Measurements from ENCODE around the gene GRB2. TPM values are rescaled to one million over a fixed set of nuclear protein-coding genes. Genes with fewer than 3 reads are reported as not detected.
"Not testable (repeated sequence)": the region's sequence is repeated elsewhere in the genome, so short reads cannot be mapped to it uniquely, and the experiment has no call there.

Gene GRB2
- polyA plus RNA-seq, 3 donors: 23.7 to 73.0 (median 58.6) TPM

DNA sequence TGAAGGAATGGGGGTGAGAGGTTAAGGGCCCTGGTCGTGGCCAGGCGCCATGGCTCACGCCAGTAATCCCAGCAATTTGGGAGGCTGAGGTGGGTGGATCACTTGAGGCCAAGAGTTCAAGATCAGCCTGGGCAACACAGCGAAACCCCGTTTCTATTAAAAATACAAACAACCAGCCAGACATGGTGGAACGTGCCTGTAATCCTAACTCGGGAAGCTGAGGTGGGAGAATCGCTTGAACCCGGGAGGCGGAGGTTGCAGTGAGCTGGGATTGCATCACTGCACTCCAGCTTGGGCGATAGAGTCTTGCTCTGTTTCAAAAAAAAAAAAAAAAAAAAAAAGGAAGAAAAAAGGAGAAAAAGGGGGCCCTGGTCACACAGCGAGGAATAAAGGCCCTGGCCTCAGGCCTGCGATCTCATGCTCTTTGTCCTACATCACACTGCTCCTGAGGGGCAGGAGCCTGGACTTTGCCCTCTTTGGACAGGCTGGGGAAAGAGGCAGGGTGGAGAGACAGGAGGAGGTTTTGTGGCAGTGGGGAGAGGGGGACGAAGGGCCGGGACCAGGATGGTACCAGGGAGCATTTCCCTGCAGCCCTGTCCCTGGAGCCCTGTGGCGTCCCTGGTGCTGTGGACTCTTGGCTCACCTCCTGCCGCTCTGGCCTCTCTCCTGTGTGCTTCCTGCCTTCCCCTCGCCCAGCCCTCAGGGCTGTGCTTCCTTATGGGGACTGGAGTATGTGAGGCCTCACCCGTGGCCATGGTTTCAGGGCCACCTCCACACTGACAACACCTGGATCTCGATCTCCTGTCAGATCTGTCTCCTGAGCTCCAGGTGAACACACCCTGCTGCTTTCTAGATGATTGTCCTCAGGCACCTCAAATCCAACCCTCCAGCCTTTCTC, 96.5 kb downstream of the GRB2 start:
- H3K27ac ChIP-seq (ENCODE audit: low read depth, low read length): peak overlapping the region; percentile 72
- 26 to 47% (median 37%) methylated on average over 20 of the region's 20 CpGs for WGBS, 3 donors

GRCh38 chr17:75307957-75308731, 97.3 kb downstream of the GRB2 start:
- H3K27ac ChIP-seq (ENCODE audit: low read depth, low read length): no peak overlapping the region

DNA sequence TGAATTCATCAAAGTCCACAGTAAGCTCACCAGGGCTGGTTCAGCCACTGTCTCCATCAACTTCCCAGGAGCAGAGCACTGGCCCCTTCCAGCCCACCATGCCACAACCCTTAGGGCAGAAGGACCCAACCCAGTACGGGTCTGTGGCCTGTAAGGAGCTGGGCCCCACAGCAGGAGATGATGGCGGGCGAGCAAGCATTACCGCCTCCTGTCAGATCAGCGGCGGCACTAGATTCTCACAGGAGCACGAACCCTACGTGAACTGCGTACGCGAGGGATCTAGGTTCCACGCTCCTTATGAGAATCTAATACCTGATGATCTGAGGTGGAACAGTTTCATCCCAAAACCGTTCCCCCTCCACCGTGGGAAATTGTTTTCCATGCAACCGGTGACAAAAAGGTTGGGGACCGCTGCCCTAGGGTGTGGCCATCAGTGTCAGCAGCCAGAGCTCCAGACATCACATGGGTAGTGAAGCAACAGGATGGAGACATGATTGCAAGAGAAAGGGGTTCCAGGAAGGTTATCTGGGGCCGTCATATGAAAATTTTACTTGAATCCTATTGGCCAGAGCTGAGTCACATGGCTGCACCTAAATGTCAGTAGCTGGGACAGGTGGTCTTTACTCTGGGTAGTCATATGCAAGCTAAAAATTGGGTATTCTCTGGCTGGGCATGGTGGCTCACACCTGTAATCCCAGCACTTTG, 103.8 kb downstream of the GRB2 start:
- WGBS, 3 donors: 76 to 88% (median 77%) methylated on average over 17 of the region's 17 CpGs
- no peak overlapping the region for H3K27ac ChIP-seq (ENCODE audit: low read depth, low read length)

More at GRCh38 chr17:75307957-75308731, 97.3 kb downstream of the GRB2 start:
- 70 to 74% (median 74%) methylated on average over 13 of the region's 13 CpGs for WGBS, 3 donors

DNA sequence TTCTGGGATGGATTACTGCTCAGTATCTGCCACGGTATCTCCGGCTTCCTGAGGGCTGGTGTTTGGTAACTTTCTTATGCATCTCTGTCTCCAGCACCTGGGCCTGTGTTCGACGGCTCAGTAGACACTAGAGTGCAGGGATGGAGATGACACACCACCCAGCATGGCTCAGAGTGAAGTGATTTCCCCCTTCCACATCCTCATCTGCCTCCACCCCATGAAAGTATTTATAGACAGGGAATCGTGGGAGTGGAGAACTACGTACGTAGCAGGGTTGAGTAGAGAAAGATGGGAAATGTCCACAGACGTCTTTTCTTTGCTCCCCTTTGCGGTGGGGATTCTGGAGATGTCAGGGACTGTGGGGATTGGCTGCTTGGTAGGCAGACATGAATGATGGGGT, 104.4 kb downstream of the GRB2 start:
- WGBS, 3 donors: 65 to 76% (median 73%) methylated on average over 9 of the region's 9 CpGs
- no peak overlapping the region for H3K27ac ChIP-seq (ENCODE audit: low read depth, low read length)

DNA sequence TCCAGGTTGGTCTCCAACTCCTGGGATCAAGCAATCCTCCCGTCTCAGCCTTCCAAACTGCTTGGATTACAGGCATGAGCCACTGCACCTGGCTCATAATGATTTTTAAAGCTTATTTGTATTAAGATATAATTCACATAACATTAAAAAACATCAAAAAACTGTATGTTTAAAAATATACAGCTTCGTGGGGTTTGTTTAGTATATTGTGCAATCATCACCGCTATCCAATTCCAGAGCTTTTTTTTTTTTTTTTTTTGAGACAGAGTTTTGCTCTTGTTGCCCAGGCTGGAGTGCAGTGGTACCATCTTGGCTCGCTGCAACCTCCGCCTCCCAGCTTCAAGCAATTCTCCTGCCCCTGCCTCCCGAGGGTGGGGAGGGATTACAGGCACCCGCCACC, 105.2 kb downstream of the GRB2 start:
- 69 to 80% (median 72%) methylated on average over 7 of the region's 7 CpGs for WGBS, 3 donors
- no peak overlapping the region for H3K27ac ChIP-seq (ENCODE audit: low read depth, low read length)

DNA sequence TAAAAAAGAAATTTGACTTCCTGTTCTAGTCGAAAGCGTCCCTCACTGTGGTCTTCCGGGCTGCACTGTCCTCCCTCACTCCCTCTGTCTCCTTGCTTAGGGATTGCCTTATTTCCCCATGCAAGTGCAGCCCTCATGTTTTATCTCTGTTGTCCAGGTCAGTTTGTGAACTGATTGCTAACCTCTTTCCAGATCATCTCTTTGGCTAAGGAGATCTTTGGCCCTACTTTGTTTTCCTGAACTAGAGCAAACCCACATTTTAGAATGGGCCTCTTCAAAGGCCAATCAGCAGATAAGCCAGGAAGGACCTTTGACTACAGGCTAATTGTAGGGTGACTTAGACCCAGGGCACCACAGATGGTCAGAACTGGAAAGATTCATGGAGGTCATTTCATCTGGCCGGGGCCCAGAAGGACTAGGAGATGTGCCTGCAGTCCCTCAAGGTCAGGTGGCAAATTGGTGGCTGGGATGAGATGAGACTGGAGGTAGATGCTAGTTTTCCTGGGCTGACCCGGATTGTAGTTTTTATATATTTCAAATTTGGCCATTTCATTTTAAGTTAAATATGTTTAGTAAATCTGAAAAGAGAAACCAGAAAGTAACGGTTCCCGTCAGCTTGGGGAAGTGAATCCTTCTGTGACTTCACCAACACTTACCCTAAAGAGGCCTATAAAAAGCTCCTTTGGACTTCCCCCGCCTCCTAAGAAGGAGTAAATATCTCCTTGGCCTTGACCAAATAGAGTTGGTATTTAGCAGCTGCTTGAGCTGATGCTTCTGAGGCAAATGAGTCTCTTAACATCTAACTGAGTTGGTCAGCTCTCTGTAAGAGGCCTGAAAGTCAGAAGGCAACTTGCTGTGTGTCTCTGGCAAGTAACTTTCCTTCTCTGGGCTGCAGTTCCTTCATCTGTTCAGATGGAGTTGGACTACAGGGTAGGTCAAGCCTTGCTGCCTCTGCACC, 110.0 kb downstream of the GRB2 start:
- WGBS, 3 donors: 55 to 82% (median 70%) methylated on average over 8 of the region's 8 CpGs
- H3K27ac ChIP-seq (ENCODE audit: low read depth, low read length): peak overlapping the region; percentile 44

- 64 to 84% (median 65%) methylated on average over 15 to 16 of the region's 16 CpGs for WGBS, 3 donors
Measured at GRCh38 chr17:75292810-75293448, 112.5 kb downstream of the GRB2 start.

GRCh38 chr17:75289832-75290337, 115.6 kb downstream of the GRB2 start:
- H3K27ac ChIP-seq (ENCODE audit: low read depth, low read length): peak overlapping the region; percentile 52
- WGBS, 3 donors: 2 to 4% (median 3%) methylated on average over 26 of the region's 26 CpGs

More at GRCh38 chr17:75292810-75293448, 112.5 kb downstream of the GRB2 start:
- H3K27ac ChIP-seq (ENCODE audit: low read depth, low read length): not testable (repeated sequence)

GRCh38 chr17:75289115-75289831, 116.2 kb downstream of the GRB2 start, which contains the start of gene SLC25A19:
Gene SLC25A19 (minus strand): TSS chr17:75289433. CDS start chr17:75286764, 2,669 bp downstream.
- peak within 1 kb of the TSS; percentile 52 for H3K27ac ChIP-seq (ENCODE audit: low read depth, low read length)
- 0% methylated on average over 64 to 65 of the region's 65 CpGs for WGBS, 3 donors

- WGBS, 3 donors: 0 to 2% (median 1%) methylated on average over 14 of the region's 14 CpGs
- H3K27ac ChIP-seq (ENCODE audit: low read depth, low read length): no peak overlapping the region
Measured at GRCh38 chr17:75288770-75289114, 116.7 kb downstream of the GRB2 start.

- 3 to 34% (median 23%) methylated on average over 2 of the region's 2 CpGs for WGBS, 3 donors
- H3K27ac ChIP-seq (ENCODE audit: low read depth, low read length): no peak overlapping the region
Measured at GRCh38 chr17:75288359-75288758, 117.1 kb downstream of the GRB2 start.

GRCh38 chr17:75287221-75287620, 118.3 kb downstream of the GRB2 start:
- H3K27ac ChIP-seq (ENCODE audit: low read depth, low read length): no peak overlapping the region
- WGBS, 3 donors: 45 to 88% (median 87%) methylated on average over 9 of the region's 9 CpGs

DNA sequence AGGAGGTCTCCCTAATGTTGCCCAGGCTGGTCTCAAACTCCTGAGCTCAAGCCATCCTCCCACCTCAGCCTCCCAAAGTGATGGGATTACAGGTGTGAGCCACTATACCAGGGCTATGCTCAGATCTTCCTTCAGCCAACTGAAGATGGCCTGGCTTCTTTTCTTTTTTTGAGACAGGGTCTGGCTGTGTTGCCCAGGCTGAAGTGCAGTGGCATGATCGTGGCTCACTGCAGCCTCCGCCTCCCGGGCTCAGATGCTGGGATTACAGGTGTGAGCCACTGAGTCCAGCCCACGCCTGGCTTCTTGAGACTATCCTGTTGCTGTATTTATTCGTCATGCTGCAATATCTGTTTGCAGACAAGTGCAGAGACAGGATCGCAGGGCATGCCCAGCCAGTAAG, 120.4 kb downstream of the GRB2 start:
- H3K27ac ChIP-seq (ENCODE audit: low read depth, low read length): no peak overlapping the region
- 87 to 93% (median 87%) methylated on average over 6 of the region's 6 CpGs for WGBS, 3 donors

DNA sequence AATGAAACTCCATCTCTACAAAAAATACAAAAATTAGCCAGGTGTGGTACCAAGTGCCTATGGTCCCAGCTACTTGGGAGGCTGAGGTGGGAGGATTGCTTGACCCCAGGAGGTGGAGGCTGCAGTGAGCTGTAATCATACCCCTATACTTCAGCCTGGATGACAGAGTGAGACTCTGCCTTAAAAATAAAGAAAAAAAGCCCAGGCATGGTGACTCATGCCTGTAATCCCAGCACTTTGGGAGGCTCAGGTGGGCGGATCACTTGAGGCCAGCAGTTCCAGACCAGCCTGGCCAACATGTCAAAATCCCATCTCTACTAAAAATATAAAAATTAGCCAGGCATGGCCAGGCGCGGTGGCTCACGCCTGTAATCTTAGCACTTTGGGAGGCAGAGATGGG, 125.3 kb downstream of the GRB2 start:
- not testable (repeated sequence) for H3K27ac ChIP-seq (ENCODE audit: low read depth, low read length)
- WGBS, 3 donors: 91 to 93% (median 93%) methylated on average over 4 of the region's 4 CpGs

GRCh38 chr17:75277664-75278071, 127.8 kb downstream of the GRB2 start:
- WGBS, 3 donors: 78 to 91% (median 84%) methylated on average over 6 of the region's 6 CpGs
- H3K27ac ChIP-seq (ENCODE audit: low read depth, low read length): no peak overlapping the region

DNA sequence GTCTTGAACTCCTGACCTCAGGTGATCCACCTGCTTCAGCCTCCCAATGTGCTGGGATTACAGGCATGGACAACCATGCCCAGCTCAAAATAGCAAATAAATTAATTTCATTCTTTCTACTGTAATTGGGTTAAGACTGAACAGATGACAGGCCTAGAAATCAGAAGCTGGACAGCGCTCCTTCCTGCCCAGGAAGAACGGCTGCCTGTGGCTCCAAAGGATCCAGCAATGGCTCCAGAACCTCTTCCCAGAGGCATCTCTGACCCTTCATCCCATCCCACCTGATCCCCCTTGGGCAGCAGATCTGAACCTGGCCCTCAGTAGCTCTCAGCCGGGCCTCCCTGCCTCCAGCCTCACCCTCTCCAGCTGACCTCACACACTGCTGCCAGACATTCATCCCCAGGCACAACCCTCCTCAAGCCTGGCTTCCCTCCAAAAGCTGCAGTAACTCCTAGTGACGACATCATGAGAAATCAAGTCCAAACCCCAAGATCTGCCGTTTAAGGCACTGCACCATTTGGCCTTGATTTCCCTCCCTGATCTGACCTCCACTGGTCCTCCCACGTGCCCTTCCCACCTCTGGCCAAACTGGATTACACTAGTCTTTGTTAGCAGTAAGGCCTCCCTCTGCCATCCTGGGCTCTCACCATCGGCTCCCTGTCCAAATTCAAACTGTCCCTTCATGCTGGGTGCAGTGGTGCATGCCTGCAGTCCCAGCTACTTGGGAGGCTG, 131.3 kb downstream of the GRB2 start:
- no peak overlapping the region for H3K27ac ChIP-seq (ENCODE audit: low read depth, low read length)
- WGBS, 3 donors: 58 to 79% (median 61%) methylated on average over 7 of the region's 7 CpGs
